DND-41 (cell line): Measurements from ENCODE around the gene KCNH1.

Experiments
- ATAC-seq: fragments of 200-7000 bp; cut with Tn5 transposase; 3 replicates; pipeline ENCODE4 v1.9.1; 2021; ENCODE audit warnings: low read depth; ENCODE audit not compliant: insufficient read depth
- DNase-seq: peaks from one replicate; pipeline ENCODE4 v3.0.0-alpha.2; 2020
- H2AFZ ChIP-seq: 2 replicates; pipeline ENCODE4 v1.6.0; 2012; ENCODE audit warnings: low read depth, low read length
- H3K27ac ChIP-seq: 2 replicates; pipeline ENCODE4 v1.5.1; 2012; ENCODE audit warnings: low read length, inconsistent platforms
- H3K27me3 ChIP-seq: fragments of 200-600 bp; sonication (generic); 2 replicates; pipeline ENCODE4 v1.6.0; 2012; ENCODE audit warnings: low read length, mild to moderate bottlenecking, inconsistent platforms; ENCODE audit not compliant: insufficient read depth, poor library complexity
- H3K36me3 ChIP-seq: 2 replicates; pipeline ENCODE4 v1.5.1; 2012; ENCODE audit warnings: low read length, inconsistent platforms; ENCODE audit not compliant: insufficient read depth
- H3K4me1 ChIP-seq: 2 replicates; pipeline ENCODE4 v1.5.1; 2012; ENCODE audit warnings: mild to moderate bottlenecking, low read length; ENCODE audit not compliant: insufficient read depth
- H3K4me2 ChIP-seq: 2 replicates; pipeline ENCODE4 v1.6.0; 2012; ENCODE audit warnings: mild to moderate bottlenecking, moderate library complexity, low read length, inconsistent platforms; ENCODE audit not compliant: insufficient read depth
- H3K4me3 ChIP-seq, 2 experiments: fragments of 200-600 bp in 1 of 2; shearing (Covaris generic) in 1 of 2; 2 replicates each; pipeline ENCODE4 v1.5.1; 2012 to 2016; ENCODE audit warnings: inconsistent platforms in 2 of 2, low read length in 2 of 2, mild to moderate bottlenecking in 2 of 2, low read depth in 1 of 2, moderate library complexity in 1 of 2
- H3K79me2 ChIP-seq: 2 replicates; pipeline ENCODE4 v1.6.0; 2012; ENCODE audit warnings: low read length, inconsistent platforms; ENCODE audit not compliant: insufficient read depth
- H3K9ac ChIP-seq: 2 replicates; pipeline ENCODE4 v1.6.0; 2012; ENCODE audit warnings: low read depth, mild to moderate bottlenecking, inconsistent platforms, low read length, moderate library complexity
- H3K9me3 ChIP-seq: 2 replicates; pipeline ENCODE4 v1.5.1; 2012; ENCODE audit warnings: low read length, moderate library complexity, mild to moderate bottlenecking, inconsistent platforms; ENCODE audit not compliant: insufficient read depth, severe bottlenecking
- H4K20me1 ChIP-seq: 2 replicates; pipeline ENCODE4 v1.6.0; 2012; ENCODE audit warnings: low read length; ENCODE audit not compliant: insufficient read depth
- EZH2 ChIP-seq: IDR thresholded peaks from 3 replicates; pipeline ENCODE4 v1.6.1; 2012; ENCODE audit warnings: borderline replicate concordance, low read depth, mild to moderate bottlenecking, moderate library complexity, low read length, inconsistent platforms; ENCODE audit not compliant: severe bottlenecking
- TF ChIP-seq, protein P1 (sequence below): IDR thresholded peaks from 2 replicates; pipeline ENCODE4 v1.5.1; 2012; ENCODE audit warnings: borderline replicate concordance, low read length, moderate library complexity, mild to moderate bottlenecking; ENCODE audit not compliant: poor library complexity, severe bottlenecking; ENCODE audit errors: extremely low read depth

KCNH1 gene

DNA sequence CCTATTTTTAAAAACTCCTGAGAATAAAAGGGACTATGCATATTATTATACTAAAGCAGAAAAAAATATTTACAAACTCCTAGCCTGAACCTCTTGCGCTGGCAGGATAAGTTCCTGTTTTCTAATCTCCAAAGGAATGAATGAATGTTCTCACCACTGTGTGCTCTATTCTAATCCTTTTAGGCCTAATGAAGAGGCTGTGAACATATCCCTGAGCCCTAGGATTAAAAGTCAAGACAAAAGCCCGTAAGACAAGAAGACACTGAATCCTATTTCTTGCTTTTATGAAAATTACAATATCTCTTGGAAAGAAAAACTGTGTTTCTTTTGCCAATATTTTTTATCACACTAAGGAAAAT lies 487.7 kb downstream of the KCNH1 start:
- Histone ChIP-seq H3K27me3 (no peaks in the 10 kb centered on the region), H3K4me3 (no peak overlapping the region), H3K4me1 (peaks cover 14% of the 10 kb centered on the region), H3K36me3 (no peaks in the 10 kb centered on the region), H3K4me2 (no peak overlapping the region), H4K20me1 (no peaks in the 10 kb centered on the region), H2AFZ (no peak overlapping the region), H3K9me3 (no peaks in the 10 kb centered on the region), H3K27ac (no peak overlapping the region), H3K9ac (no peak overlapping the region), H3K79me2 (no peaks in the 10 kb centered on the region)
- no peak for TF ChIP-seq EZH2
- TF ChIP-seq, protein P1, sequence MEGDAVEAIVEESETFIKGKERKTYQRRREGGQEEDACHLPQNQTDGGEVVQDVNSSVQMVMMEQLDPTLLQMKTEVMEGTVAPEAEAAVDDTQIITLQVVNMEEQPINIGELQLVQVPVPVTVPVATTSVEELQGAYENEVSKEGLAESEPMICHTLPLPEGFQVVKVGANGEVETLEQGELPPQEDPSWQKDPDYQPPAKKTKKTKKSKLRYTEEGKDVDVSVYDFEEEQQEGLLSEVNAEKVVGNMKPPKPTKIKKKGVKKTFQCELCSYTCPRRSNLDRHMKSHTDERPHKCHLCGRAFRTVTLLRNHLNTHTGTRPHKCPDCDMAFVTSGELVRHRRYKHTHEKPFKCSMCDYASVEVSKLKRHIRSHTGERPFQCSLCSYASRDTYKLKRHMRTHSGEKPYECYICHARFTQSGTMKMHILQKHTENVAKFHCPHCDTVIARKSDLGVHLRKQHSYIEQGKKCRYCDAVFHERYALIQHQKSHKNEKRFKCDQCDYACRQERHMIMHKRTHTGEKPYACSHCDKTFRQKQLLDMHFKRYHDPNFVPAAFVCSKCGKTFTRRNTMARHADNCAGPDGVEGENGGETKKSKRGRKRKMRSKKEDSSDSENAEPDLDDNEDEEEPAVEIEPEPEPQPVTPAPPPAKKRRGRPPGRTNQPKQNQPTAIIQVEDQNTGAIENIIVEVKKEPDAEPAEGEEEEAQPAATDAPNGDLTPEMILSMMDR, result no peak
- DNase-seq, result no peak
- no peak for ATAC-seq

GRCh38 chr1:210645582-210646257 lies 488.2 kb downstream of the KCNH1 start:
- TF ChIP-seq, protein P1, result no peak
- TF ChIP-seq EZH2, result no peak
- H3K27ac ChIP-seq, result no peak overlapping the region
- no peak overlapping the region for H3K4me2 ChIP-seq
- no peaks in the 10 kb centered on the region for H3K36me3 ChIP-seq
- no peak overlapping the region for H3K4me3 ChIP-seq
- DNase-seq (no peak), ATAC-seq (no peak)
- no peaks in the 10 kb centered on the region for H3K79me2 ChIP-seq
- H4K20me1 ChIP-seq, result no peaks in the 10 kb centered on the region
- no peak overlapping the region for H2AFZ ChIP-seq
- no peaks in the 10 kb centered on the region for H3K9me3 ChIP-seq
- no peaks in the 10 kb centered on the region for H3K27me3 ChIP-seq
- H3K4me1 ChIP-seq, result peaks cover 14% of the 10 kb centered on the region
- no peak overlapping the region for H3K9ac ChIP-seq

GRCh38 chr1:210641582-210641981 lies 492.4 kb downstream of the KCNH1 start:
- TF ChIP-seq EZH2, result no peak
- TF ChIP-seq, protein P1, result no peak
- H3K4me3 ChIP-seq, result no peak overlapping the region
- DNase-seq, result no peak

More at GRCh38 chr1:210641582-210641981, 492.4 kb downstream of the KCNH1 start:
- no peaks in the 10 kb centered on the region for H3K27me3 ChIP-seq
- H3K4me2 ChIP-seq, result no peak overlapping the region
- H3K36me3 ChIP-seq, result no peaks in the 10 kb centered on the region
- H3K4me1 ChIP-seq, result no peaks in the 10 kb centered on the region
- H3K9me3 ChIP-seq, result no peaks in the 10 kb centered on the region
- H2AFZ ChIP-seq, result no peak overlapping the region
- no peak overlapping the region for H3K9ac ChIP-seq
- ATAC-seq, result no peak
- H3K27ac ChIP-seq, result no peak overlapping the region
- no peaks in the 10 kb centered on the region for H4K20me1 ChIP-seq
- H3K79me2 ChIP-seq, result no peaks in the 10 kb centered on the region
